Stimulated activated CD8-positive, alpha-beta memory T cell treated with anti-CD3 and anti-CD28 coated beads, Interleukin-12 subunit alpha, Interleukin-12 subunit beta, amount 100 ng/mL, for 24 hours (primary cell): Measurements from ENCODE around the gene STAB2.
"Not testable (repeated sequence)": the region's sequence is repeated elsewhere in the genome, so short reads cannot be mapped to it uniquely, and the experiment has no call there.

Experiments used
- DNase-seq: peaks from one replicate; pipeline ENCODE4 v3.0.0-alpha.2; 2020; ENCODE audit errors: extremely low read depth

STAB2 gene

DNA sequence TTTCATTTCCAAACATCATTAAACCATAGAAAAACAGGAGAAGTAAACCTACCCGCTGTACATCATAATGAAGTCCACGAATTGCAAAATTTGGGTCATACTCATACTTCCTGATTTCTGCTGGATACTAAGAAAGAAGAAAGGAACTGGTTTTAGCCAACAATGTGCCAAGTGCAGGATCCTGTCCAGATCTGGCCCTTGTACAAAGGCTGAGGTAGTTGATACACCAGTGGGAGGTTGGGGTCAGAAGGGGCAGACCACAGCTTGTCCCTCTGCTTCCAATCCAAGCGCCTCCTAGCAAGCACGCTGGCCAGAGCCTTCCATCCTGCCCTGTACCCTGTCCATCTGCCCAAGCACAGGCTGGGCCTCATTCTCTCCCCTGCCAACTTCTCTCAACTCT is 219.7 kb downstream of the STAB2 start:
- DNase-seq = no peak

DNA sequence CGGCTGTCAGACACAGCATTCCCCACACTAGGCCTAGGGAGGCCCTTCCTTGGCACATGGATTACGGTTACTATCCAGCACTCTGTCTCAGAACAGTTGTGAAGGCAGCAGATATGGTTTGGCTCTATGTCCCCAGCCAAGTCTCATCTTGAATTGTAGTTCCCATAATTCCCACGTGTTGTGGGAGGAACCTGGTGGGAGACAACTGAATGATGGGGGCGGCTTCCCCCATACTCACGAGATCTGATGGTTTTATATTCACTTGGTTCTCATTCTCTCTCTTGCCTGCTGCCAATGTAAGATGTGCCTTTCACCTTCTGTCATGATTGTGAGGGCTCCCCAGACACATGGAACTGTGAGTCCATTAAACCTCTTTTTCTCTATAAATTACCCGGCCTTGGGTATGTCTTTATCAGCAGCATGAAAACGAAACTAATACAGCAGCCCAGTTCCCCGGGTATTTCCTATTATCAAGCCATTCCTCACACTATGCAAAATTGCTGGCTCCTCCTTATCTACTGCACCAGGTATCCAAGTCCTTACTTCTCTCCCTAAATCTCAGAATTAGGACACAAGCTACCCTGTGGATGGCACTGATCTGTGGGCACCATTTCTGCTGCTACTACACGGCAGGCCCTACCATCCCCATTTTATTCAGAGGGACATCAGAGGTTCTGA is 220.6 kb downstream of the STAB2 start:
- DNase-seq = no peak

DNA sequence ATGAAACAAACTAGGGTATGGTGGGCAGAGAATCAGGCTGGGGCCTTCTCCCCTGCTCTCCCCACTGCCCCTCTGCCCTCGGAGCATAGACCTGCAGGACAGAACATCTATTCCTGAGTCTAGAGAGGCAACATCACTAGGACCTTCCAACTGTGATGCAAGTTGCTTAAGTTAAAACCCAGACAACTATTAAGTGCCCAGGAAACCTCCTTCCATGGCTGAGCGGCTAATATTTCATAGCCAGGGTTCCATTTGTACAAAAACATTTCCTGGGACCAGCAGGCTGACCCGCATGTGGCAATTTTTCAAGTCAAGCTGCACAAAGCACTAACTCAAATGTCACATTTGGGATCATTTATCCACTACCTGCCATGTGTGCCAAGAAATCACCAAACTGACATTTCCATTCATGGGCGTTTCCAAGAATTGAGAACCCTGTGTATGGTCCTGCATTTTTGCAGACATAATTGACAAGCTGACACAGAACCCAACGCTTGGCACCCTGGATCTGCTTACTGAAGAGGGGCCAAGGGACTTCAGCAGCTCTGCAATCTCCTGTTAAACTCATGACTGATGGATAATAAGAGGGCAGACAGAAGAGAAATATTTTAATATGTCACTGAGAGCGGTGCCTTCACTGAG is 221.3 kb downstream of the STAB2 start:
- no peak for DNase-seq

DNA sequence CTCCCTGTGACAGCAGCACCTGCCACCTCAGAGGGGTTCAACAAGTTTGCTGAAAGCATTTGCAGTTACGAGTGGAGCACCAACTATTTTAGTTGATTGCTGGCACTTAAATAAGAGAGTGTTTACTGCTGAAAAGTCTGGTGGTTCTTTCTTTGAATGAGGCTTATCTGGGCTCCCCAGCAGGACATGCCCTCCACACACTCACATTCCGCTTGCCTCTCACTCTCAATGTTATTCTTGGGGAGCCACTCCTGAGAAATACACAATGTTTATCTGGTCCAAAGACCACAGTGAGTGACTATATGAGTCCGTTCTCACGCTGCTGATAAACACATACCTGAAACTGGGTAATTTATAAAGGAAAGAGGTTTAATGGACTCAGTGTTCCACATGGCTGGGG is 222.1 kb downstream of the STAB2 start:
- no peak for DNase-seq

- not testable (repeated sequence) for DNase-seq
Measured at GRCh38 chr12:103809639-103810038, 222.6 kb downstream of the STAB2 start.

GRCh38 chr12:103810111-103810510 is 223.0 kb downstream of the STAB2 start:
- DNase-seq = no peak

DNA sequence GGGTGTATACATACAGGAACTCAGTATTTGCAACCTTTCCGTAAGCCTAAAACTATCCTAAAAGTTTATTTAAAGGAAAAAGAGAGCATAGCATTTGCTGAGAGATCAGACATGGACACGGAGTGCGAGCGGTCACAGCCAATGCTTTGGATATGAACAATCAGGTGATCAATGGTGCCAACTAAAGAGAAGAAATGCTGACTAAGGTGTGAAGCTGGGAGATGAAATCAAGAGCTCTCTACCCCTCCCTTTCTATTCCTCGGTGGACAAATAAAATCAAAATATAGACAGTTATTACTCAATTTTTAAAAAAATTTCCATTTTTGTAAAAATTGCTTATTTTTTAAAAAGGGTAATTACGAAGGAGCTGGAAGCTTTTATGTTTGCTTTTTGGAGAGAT is 224.7 kb downstream of the STAB2 start:
- no peak for DNase-seq

- DNase-seq = no peak
Measured at GRCh38 chr12:103812789-103813188, 225.7 kb downstream of the STAB2 start.

DNA sequence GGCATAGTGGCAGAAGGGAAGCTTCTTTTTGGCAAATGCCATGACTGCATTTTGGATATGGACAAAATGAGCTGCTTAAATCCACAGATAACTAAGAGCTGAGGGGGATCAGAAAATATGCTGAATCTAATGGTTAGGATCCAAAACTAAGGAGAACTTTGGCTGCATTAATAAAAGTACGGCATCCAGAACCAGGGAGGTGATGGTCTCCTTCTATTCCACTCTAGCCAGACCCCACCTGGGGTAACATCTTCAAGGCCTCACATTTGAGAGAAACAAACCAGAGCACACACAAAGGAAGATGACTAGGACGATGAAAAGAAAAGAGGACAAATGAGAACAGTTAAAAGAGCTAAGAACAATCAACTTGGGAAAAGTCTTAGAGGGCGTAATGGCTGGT is 226.4 kb downstream of the STAB2 start:
- DNase-seq = no peak

- DNase-seq = no peak
Measured at GRCh38 chr12:103813949-103814348, 226.9 kb downstream of the STAB2 start.

- no peak for DNase-seq
Measured at GRCh38 chr12:103814436-103814835, 227.4 kb downstream of the STAB2 start.
